Effector CD4-positive, alpha-beta T cell (primary cell): Measurements from ENCODE around the gene COL19A1.

Source experiments
- DNase-seq: peaks from one replicate; pipeline ENCODE4 v3.0.0-alpha.2; 2020

The COL19A1 gene

GRCh38 chr6:70131528-70131927, 265.2 kb downstream of the COL19A1 start:
- no peak for DNase-seq

GRCh38 chr6:70133246-70133645, 266.9 kb downstream of the COL19A1 start:
- no peak for DNase-seq

- no peak for DNase-seq
These were observed 268.2 kb downstream of the COL19A1 start for GRCh38 chr6:70134542-70134941.

GRCh38 chr6:70135219-70136160, 269.1 kb downstream of the COL19A1 start:
- no peak for DNase-seq

- DNase-seq: no peak
These were observed 270.6 kb downstream of the COL19A1 start for GRCh38 chr6:70136996-70137395.

- DNase-seq: no peak
These were observed 274.1 kb downstream of the COL19A1 start for GRCh38 chr6:70140496-70140895.

- DNase-seq: no peak
These were observed 275.7 kb downstream of the COL19A1 start for GRCh38 chr6:70142034-70142433.

GRCh38 chr6:70145178-70145577, 278.8 kb downstream of the COL19A1 start:
- no peak for DNase-seq

- no peak for DNase-seq
These were observed 282.9 kb downstream of the COL19A1 start for GRCh38 chr6:70149209-70149788.

GRCh38 chr6:70150521-70150920, 284.2 kb downstream of the COL19A1 start:
- no peak for DNase-seq

- no peak for DNase-seq
These were observed 285.3 kb downstream of the COL19A1 start for GRCh38 chr6:70151616-70152015.

GRCh38 chr6:70152786-70153185, 286.4 kb downstream of the COL19A1 start:
- DNase-seq: no peak

- DNase-seq: no peak
These were observed 290.7 kb downstream of the COL19A1 start for GRCh38 chr6:70157086-70157485.

- no peak for DNase-seq
These were observed 293.9 kb downstream of the COL19A1 start for GRCh38 chr6:70160276-70160675.

- DNase-seq: no peak
These were observed 296.6 kb downstream of the COL19A1 start for GRCh38 chr6:70162972-70163371.

- DNase-seq: no peak
These were observed 297.4 kb downstream of the COL19A1 start for GRCh38 chr6:70163795-70164194.

- no peak for DNase-seq
These were observed 298.2 kb downstream of the COL19A1 start for GRCh38 chr6:70164556-70164955.

- DNase-seq: no peak
These were observed 300.0 kb downstream of the COL19A1 start for GRCh38 chr6:70166088-70166958.

- DNase-seq: no peak
These were observed 302.5 kb downstream of the COL19A1 start for GRCh38 chr6:70168681-70169377.

- DNase-seq: no peak
These were observed 304.9 kb downstream of the COL19A1 start for GRCh38 chr6:70171236-70171635.

- no peak for DNase-seq
These were observed 305.9 kb downstream of the COL19A1 start for GRCh38 chr6:70172252-70172651.

- DNase-seq: no peak
These were observed 309.4 kb downstream of the COL19A1 start for GRCh38 chr6:70175770-70176169.
